OCI-LY3 (cell line): Measurements from ENCODE around the gene SAMD4A.

Experiments
- H2AFZ ChIP-seq: fragments of 200-600, 300-600 bp; shearing (Covaris generic); 2 replicates; pipeline ENCODE4 v1.6.0; 2014; ENCODE audit warnings: antibody characterized with exemption, low read depth, low read length
- H3K27ac ChIP-seq: fragments of 200-600, 300-600 bp; sonication (generic); 2 replicates; pipeline ENCODE4 v1.5.1; 2014; ENCODE audit warnings: mild to moderate bottlenecking, low read length, moderate library complexity, mixed read lengths
- H3K27me3 ChIP-seq: fragments of 200-600, 300-600 bp; sonication (generic); 2 replicates; pipeline ENCODE4 v1.6.1; 2014; ENCODE audit warnings: low read depth, low read length, mixed read lengths
- H3K36me3 ChIP-seq: fragments of 200-600, 300-600 bp; sonication (generic); replicated peaks from 2 replicates; pipeline ENCODE3; 2014; ENCODE audit warnings: low read depth, low read length, mixed read lengths
- H3K4me1 ChIP-seq: fragments of 300-600, 200-600 bp; sonication (generic); 2 replicates; pipeline ENCODE4 v1.6.1; 2014; ENCODE audit warnings: low read length, mixed read lengths
- H3K4me2 ChIP-seq: fragments of 200-600, 300-600 bp; sonication (generic); 2 replicates; pipeline ENCODE4 v1.6.1; 2014; ENCODE audit warnings: low read length, mixed read lengths
- H3K4me3 ChIP-seq: fragments of 300-600, 200-600 bp; sonication (generic); 2 replicates; pipeline ENCODE4 v1.5.1; 2014; ENCODE audit warnings: antibody characterized with exemption, mild to moderate bottlenecking, low read length, moderate library complexity
- H3K79me2 ChIP-seq: fragments of 300-600, 200-600 bp; shearing (Covaris generic); 2 replicates; pipeline ENCODE4 v1.6.1; 2014; ENCODE audit warnings: mild to moderate bottlenecking, low read length, mixed read lengths
- H3K9ac ChIP-seq: fragments of 300-600, 200-600 bp; shearing (Covaris generic); 2 replicates; pipeline ENCODE4 v1.6.0; 2014; ENCODE audit warnings: mild to moderate bottlenecking, low read length, moderate library complexity
- H3K9me3 ChIP-seq: fragments of 200-600, 300-600 bp; shearing (Covaris generic); 2 replicates; pipeline ENCODE4 v1.6.1; 2014; ENCODE audit warnings: low read length, mixed read lengths; ENCODE audit not compliant: insufficient read depth
- H4K20me1 ChIP-seq: fragments of 200-600, 300-600 bp; sonication (generic); 2 replicates; pipeline ENCODE4 v1.6.1; 2016; ENCODE audit warnings: low read length, mixed read lengths; ENCODE audit not compliant: insufficient read depth
- CTCF ChIP-seq: fragments of 200-600, 300-600 bp; sonication (generic); IDR thresholded peaks from 2 replicates; pipeline ENCODE4 v1.5.1; 2014; ENCODE audit warnings: antibody characterized with exemption, low read length, low read depth
- EZH2phosphoT487 ChIP-seq: fragments of 200-600 bp; shearing (Covaris generic); IDR thresholded peaks from 2 replicates; pipeline ENCODE4 v1.6.1; 2018; ENCODE audit warnings: antibody characterized with exemption, mixed run types, low read depth

The SAMD4A gene

DNA sequence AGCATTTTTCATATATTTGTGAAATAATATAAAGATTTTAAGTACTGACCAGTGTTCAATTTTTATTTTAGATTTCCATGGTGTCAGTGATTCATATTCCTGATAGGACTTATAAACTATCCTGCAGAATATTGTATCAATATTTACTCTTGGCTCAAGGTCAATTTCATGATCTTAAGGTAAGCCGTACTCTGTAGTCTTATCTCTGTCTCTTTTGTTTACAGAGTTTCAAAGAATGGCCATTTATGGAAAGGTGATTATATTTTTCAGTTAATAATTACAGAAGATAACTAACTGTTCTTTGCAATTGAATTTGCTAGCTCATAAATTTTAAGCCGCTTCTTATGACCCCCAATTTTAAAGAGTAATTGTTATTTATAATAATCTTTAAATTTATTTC is 29.3 kb upstream of the SAMD4A start:
- no peak overlapping the region for H3K27ac ChIP-seq
- TF ChIP-seq EZH2phosphoT487 = no peak
- no peak for TF ChIP-seq CTCF
- no peak overlapping the region for H2AFZ ChIP-seq
- peaks cover 6% of the 10 kb centered on the region for H3K36me3 ChIP-seq
- H3K4me3 ChIP-seq = no peak overlapping the region
- H3K27me3 ChIP-seq = no peaks in the 10 kb centered on the region
- H3K4me2 ChIP-seq = no peak overlapping the region
- H3K79me2 ChIP-seq = no peaks in the 10 kb centered on the region
- H3K4me1 ChIP-seq = 0 out of 2 replicates have a peak, but pooled peaks cover 2% of the 10 kb centered on the region
- no peaks in the 10 kb centered on the region for H3K9me3 ChIP-seq
- no peak overlapping the region for H3K9ac ChIP-seq
- H4K20me1 ChIP-seq = no peaks in the 10 kb centered on the region

- Histone ChIP-seq H3K9me3 (no peaks in the 10 kb centered on the region), H3K4me1 (no peaks in the 10 kb centered on the region), H2AFZ (no peak overlapping the region), H3K79me2 (no peaks in the 10 kb centered on the region), H4K20me1 (no peaks in the 10 kb centered on the region), H3K27ac (no peak overlapping the region), H3K27me3 (no peaks in the 10 kb centered on the region), H3K36me3 (peaks cover 6% of the 10 kb centered on the region), H3K4me2 (no peak overlapping the region), H3K9ac (no peak overlapping the region), H3K4me3 (no peak overlapping the region)
- TF ChIP-seq EZH2phosphoT487 (no peak), CTCF (no peak)
Measured at GRCh38 chr14:54538055-54538454, 28.9 kb upstream of the SAMD4A start.

DNA sequence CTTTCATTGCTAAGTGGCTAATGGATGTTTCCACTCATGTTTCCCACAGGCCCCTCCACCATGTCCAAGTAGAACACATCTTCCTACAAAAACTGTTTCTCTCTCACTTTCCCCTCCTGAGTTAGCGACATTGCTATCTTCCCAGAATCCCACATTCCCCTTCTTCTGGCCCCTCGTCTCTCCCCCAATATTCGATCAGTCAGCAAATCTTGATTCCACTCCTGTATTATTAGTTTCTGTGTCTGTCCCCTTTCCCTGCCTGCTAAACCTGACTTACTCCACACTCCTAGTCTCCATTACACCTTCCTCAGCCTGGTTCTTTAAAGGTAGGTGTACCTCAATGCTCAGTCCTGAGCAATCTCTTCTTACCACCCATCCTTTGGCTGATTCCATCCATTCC is 19.3 kb upstream of the SAMD4A start:
- H2AFZ ChIP-seq = no peak overlapping the region
- H3K9ac ChIP-seq = no peak overlapping the region
- no peak for TF ChIP-seq CTCF
- TF ChIP-seq EZH2phosphoT487 = no peak
- H3K79me2 ChIP-seq = no peaks in the 10 kb centered on the region
- no peak overlapping the region for H3K27ac ChIP-seq
- H3K27me3 ChIP-seq = no peaks in the 10 kb centered on the region
- no peak overlapping the region for H3K4me3 ChIP-seq
- no peaks in the 10 kb centered on the region for H3K9me3 ChIP-seq
- no peaks in the 10 kb centered on the region for H4K20me1 ChIP-seq
- no peaks in the 10 kb centered on the region for H3K36me3 ChIP-seq
- H3K4me2 ChIP-seq = no peak overlapping the region
- H3K4me1 ChIP-seq = no peaks in the 10 kb centered on the region

GRCh38 chr14:54548491-54548890 is 18.4 kb upstream of the SAMD4A start:
- TF ChIP-seq CTCF = no peak
- no peak for TF ChIP-seq EZH2phosphoT487
- H3K79me2 ChIP-seq = no peaks in the 10 kb centered on the region
- H3K9ac ChIP-seq = no peak overlapping the region
- no peaks in the 10 kb centered on the region for H3K27me3 ChIP-seq
- H3K4me1 ChIP-seq = no peaks in the 10 kb centered on the region; the same call in 1 of the 2 replicates
- no peak overlapping the region for H3K27ac ChIP-seq
- no peaks in the 10 kb centered on the region for H4K20me1 ChIP-seq
- H3K9me3 ChIP-seq = no peaks in the 10 kb centered on the region
- H2AFZ ChIP-seq = no peak overlapping the region
- H3K36me3 ChIP-seq = no peaks in the 10 kb centered on the region
- no peak overlapping the region for H3K4me2 ChIP-seq
- H3K4me3 ChIP-seq = no peak overlapping the region
